RWPE1 (cell line): ENCODE data around the gene KLHL7.
"Not testable (repeated sequence)": the region's sequence is repeated elsewhere in the genome, so short reads cannot be mapped to it uniquely, and the experiment has no call there.

Experiments used
- CTCF ChIA-PET: fragments of 350-600 bp; sonication (Branson Sonifier 250); formaldehyde crosslinking; extraction: SDS; loops from one replicate; lab custom pipeline; 2021; lab: Yijun Ruan, JAX
- POLR2A ChIA-PET: fragments of 400-600 bp; formaldehyde crosslinking; extraction: SDS; loops from one replicate; lab custom pipeline; 2020; ENCODE audit warnings: antibody characterized with exemption; ENCODE audit not compliant: low non-redundant PET; lab: Yijun Ruan, JAX
- DNase-seq: peaks from one replicate; pipeline ENCODE4 v3.0.0; 2012; ENCODE audit warnings: low spot score
- H3K27ac ChIP-seq: fragments of 450-650 bp; 2 replicates; pipeline ENCODE4 v1.5.1; 2017
- TF ChIP-seq, protein P1 (sequence below): fragments of 450-650 bp; conservative IDR thresholded peaks from 2 replicates; pipeline ENCODE4 v1.5.1; 2017; ENCODE audit warnings: low read depth, mild to moderate bottlenecking

The KLHL7 gene

DNA sequence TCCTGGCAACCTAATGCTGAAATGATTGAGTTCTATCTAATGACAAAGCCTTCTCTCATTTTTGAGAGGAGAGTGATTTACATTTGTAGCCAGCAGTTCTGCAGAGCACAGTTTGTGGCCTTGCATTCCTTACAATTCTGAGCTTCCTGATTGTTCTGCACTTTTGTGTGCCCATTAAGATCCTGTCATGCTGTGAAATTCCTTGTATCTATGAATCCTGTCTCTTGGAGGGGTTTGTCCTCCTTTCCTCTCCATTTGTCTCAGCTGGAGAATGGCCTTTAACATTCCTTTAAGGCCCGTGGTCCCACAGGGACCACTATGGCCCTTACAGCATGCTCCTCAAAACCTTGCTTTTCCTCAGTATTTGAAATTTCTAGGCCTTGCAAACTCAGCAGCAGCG lies 10.4 kb downstream of the KLHL7 start:
- no peak for DNase-seq
- ChIA-PET POLR2A (no interaction called here), CTCF (interaction anchor here (0.7 to 1.0 kb wide), 2 partner anchors 9 to 1137 kb away, joined by 3 read pairs; no protein-coding TSS in a partner anchor)
- TF ChIP-seq, protein P1, sequence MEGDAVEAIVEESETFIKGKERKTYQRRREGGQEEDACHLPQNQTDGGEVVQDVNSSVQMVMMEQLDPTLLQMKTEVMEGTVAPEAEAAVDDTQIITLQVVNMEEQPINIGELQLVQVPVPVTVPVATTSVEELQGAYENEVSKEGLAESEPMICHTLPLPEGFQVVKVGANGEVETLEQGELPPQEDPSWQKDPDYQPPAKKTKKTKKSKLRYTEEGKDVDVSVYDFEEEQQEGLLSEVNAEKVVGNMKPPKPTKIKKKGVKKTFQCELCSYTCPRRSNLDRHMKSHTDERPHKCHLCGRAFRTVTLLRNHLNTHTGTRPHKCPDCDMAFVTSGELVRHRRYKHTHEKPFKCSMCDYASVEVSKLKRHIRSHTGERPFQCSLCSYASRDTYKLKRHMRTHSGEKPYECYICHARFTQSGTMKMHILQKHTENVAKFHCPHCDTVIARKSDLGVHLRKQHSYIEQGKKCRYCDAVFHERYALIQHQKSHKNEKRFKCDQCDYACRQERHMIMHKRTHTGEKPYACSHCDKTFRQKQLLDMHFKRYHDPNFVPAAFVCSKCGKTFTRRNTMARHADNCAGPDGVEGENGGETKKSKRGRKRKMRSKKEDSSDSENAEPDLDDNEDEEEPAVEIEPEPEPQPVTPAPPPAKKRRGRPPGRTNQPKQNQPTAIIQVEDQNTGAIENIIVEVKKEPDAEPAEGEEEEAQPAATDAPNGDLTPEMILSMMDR: no peak
- H3K27ac ChIP-seq: no peak overlapping the region

DNA sequence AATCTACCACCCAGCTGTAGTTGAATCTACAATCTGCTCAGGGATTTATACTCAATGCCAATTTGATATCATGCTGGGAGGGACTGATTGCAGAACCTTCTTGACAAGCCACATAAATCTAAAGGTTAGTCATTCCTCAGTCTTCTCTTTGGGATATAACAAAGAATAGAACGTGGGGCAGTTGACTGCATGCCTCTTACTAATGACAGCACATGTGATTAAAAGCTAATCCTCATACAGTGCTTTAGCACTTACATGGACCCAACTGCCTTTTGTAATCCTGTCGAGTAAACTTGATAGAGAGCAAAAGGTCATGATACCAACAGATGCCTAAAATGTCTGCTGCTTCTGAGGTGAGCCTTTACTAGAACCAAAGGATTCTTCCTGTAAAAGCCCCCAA lies 12.3 kb downstream of the KLHL7 start:
- DNase-seq: no peak
- TF ChIP-seq, protein P1: no peak
- H3K27ac ChIP-seq: no peak overlapping the region
- ChIA-PET CTCF (no interaction called here), POLR2A (interaction anchor here (0.8 kb wide), 1 partner anchor 12 kb away, joined by 3 read pairs; no protein-coding TSS in a partner anchor)

DNA sequence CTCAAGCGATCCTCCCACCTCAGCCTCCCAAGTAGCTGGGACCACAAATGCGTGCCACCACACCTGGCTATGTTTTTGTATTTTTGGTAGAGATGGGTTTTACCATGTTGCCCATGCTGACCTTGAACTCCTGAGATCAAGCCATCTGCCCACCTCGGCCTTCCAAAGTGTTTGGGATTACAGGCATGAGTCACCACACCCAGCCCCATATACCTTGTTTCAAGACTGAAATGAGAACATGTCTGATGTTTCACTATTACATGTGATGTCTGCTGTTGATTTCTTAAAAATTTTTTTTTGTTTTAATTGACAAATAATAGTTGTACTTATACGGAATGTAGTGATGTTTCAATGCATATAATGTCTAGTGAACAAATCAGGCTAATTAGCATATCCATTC lies 14.5 kb downstream of the KLHL7 start:
- POLR2A ChIA-PET: no interaction called here
- no peak for DNase-seq
- CTCF ChIA-PET: no interaction called here
- no peak overlapping the region for H3K27ac ChIP-seq
- TF ChIP-seq, protein P1: no peak

DNA sequence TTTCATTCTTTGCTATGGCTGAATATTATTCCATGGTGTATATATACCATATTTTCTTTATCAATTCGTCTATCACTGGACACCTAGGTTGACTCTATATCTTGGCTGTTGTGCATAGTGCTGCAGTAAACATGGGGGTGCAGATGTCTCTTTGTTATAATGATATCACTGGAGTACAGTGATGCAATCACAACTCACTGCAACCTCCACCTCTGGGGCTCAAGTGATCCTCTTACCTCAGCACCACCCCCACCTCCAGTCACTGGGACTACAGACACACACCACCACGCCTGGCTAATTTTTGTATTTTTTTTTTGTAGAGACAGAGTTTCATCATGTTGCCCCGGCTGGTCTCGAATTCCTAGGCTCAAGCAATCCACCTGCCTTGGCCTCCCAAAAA lies 15.6 kb downstream of the KLHL7 start:
- TF ChIP-seq, protein P1: no peak
- POLR2A ChIA-PET: no interaction called here
- H3K27ac ChIP-seq: no peak overlapping the region
- DNase-seq: no peak
- CTCF ChIA-PET: no interaction called here

DNA sequence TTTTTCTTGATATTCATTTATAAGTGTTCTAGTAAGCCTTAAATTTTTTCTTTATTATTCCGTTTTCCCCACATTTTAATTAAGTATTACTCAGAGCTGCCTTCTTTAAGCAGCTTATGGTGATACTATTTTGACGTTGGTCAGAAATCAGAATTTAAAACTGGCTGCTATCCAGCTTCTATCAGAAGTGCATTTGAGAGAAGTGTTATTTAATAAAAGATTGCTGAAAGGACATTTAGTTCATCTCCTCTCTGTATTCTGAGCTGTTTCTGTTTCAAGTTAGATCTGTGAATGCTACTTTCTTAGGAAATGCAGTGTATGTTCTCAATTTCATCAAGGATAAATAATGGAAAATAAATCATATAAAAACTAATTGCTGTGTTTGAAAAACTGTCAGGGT lies 17.4 kb downstream of the KLHL7 start:
- CTCF ChIA-PET: interaction anchor here (0.6 kb wide), 1 partner anchor 18 kb away, joined by 3 read pairs; no protein-coding TSS in a partner anchor
- POLR2A ChIA-PET: no interaction called here
- no peak overlapping the region for H3K27ac ChIP-seq
- TF ChIP-seq, protein P1: no peak
- no peak for DNase-seq

DNA sequence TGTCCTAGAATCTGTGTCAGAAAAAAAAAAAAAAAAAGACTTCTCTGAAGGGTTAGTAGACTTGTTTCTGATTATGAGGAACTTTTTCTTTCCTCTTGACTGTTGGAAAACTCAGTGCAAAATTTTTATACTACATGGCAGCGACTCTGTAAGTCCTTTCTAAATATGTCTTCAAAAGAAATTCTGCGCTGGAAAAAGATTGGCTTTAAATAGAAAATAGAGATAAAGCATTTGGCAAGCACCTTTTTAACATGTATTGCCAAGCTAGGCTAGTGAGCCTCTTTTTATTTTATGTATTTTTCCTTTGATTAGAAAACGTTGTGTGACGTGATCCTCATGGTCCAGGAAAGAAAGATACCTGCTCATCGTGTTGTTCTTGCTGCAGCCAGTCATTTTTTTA lies 17.9 kb downstream of the KLHL7 start:
- TF ChIP-seq, protein P1: no peak
- POLR2A ChIA-PET: no interaction called here
- H3K27ac ChIP-seq: no peak overlapping the region
- CTCF ChIA-PET: no interaction called here
- no peak for DNase-seq

DNA sequence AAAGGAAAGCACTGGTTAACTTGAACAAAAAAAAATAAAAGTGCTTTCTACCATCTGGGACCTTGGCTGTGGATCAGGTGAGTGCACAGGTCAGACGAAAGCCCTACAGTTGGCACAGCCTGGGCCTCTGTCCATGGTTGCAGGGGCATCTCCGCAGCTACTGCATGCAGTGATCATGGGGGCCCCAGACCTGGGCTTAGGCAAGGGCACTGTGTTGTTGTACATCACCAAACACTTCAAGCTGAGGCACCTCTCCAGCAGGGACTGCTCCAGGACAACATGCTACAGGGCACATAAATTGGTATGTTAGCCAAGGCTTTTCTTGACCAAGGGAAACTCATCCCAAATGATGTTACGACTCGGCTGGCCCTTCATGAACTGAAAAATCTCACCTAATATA lies 23.5 kb downstream of the KLHL7 start:
- CTCF ChIA-PET: interaction anchor here (0.7 kb wide), 1 partner anchor 111 kb away, joined by 4 read pairs; no protein-coding TSS in a partner anchor
- no peak for DNase-seq
- no peak overlapping the region for H3K27ac ChIP-seq
- TF ChIP-seq, protein P1: no peak
- POLR2A ChIA-PET: no interaction called here

DNA sequence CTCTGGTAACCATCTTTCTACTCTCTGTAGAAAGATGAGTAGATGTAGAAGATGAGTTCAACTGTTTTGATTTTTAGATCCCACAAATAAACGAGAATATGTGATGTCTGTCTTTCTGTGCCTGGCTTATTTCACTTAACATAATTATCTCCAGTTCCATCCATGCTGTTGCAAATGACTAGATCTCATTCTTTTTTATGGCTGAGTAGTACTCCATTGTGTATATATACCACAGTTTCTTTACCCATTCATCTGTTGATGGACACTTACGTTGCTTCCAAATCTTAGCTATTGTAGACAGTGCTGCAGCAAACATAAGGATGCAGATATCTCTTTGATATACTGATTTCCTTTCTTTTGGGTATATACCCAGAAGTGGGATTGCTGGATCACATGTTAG lies 26.2 kb downstream of the KLHL7 start:
- DNase-seq, POLR2A ChIA-PET, H3K27ac ChIP-seq, CTCF ChIA-PET: not testable (repeated sequence)
